CD4-positive, CD25-positive, alpha-beta regulatory T cell (primary cell): Measurements from ENCODE around the gene OR1I1. TPM values are rescaled to one million over a fixed set of nuclear protein-coding genes. Genes with fewer than 3 reads are reported as not detected.

Experiments
- ATAC-seq, 2 donors: fragments of 150-1000 bp; cut with Tn5 transposase; one replicate each; pipeline ENCODE4 v1.10.0; 2021; ENCODE audit warnings: low read depth in 2 of 2, moderate number of reproducible peaks in 2 of 2, moderate library complexity in 1 of 2
- DNase-seq, 3 donors: peaks; one replicate each; pipeline versions ENCODE4 v3.0.0 to v3.0.0-alpha.2; 2012 to 2022; ENCODE audit warnings: mixed read lengths in 1 of 3
- H3K27ac ChIP-seq: one replicate; pipeline ENCODE4 v1.7.0; 2013; ENCODE audit warnings: mild to moderate bottlenecking, low read length; ENCODE audit not compliant: insufficient read depth, poor library complexity, severe bottlenecking
- H3K27me3 ChIP-seq: one replicate; pipeline ENCODE4 v1.7.0; 2013; ENCODE audit warnings: low read length; ENCODE audit not compliant: control insufficient read depth, insufficient read depth
- H3K36me3 ChIP-seq: one replicate; pipeline ENCODE4 v1.7.0; 2013; ENCODE audit warnings: mild to moderate bottlenecking, low read length, moderate library complexity; ENCODE audit not compliant: control insufficient read depth, insufficient read depth
- H3K4me1 ChIP-seq: 2 replicates; pipeline ENCODE4 v1.7.0; 2013; ENCODE audit warnings: mild to moderate bottlenecking, low read length; ENCODE audit not compliant: insufficient read depth, control insufficient read depth, poor library complexity, severe bottlenecking
- H3K4me3 ChIP-seq: one replicate; pipeline ENCODE4 v1.7.0; 2013; ENCODE audit warnings: low read depth, mild to moderate bottlenecking, low read length, moderate library complexity
- H3K9me3 ChIP-seq, 2 experiments: 1 replicate in 1 of 2; 2 replicates in 1 of 2; pipeline ENCODE4 v1.7.0; 2013; ENCODE audit warnings: low read length in 2 of 2, mild to moderate bottlenecking in 1 of 2, moderate library complexity in 1 of 2; ENCODE audit not compliant: control insufficient read depth in 2 of 2
- H3K27ac Mint-ChIP-seq, 3 donors: one replicate each; pipeline ENCODE4 v1.8.0; 2020 to 2022; ENCODE audit warnings: mild to moderate bottlenecking in 3 of 3, mixed read lengths in 3 of 3, moderate library complexity in 2 of 3
- H3K27me3 Mint-ChIP-seq: one replicate; pipeline ENCODE4 v1.8.0; 2022; ENCODE audit warnings: mild to moderate bottlenecking, mixed read lengths
- H3K36me3 Mint-ChIP-seq: one replicate; pipeline ENCODE4 v1.8.0; 2020; ENCODE audit warnings: mixed read lengths
- H3K4me1 Mint-ChIP-seq, 4 donors: one replicate each; pipeline ENCODE4 v1.8.0; 2020 to 2022; ENCODE audit warnings: mixed read lengths in 4 of 4, mild to moderate bottlenecking in 1 of 4
- H3K4me3 Mint-ChIP-seq, 4 donors: one replicate each; pipeline ENCODE4 v1.8.0; 2020 to 2022; ENCODE audit warnings: mild to moderate bottlenecking in 4 of 4, mixed read lengths in 4 of 4, moderate library complexity in 3 of 4
- H3K9me3 Mint-ChIP-seq, 7 donors: one replicate each; pipeline ENCODE4 v1.8.0; 2020 to 2022; ENCODE audit warnings: mixed read lengths in 7 of 7, mild to moderate bottlenecking in 3 of 7, moderate library complexity in 2 of 7
- polyA plus RNA-seq, 4 donors: library from polyadenylated mRNA; unstranded; fragments of 300-500 nt; fragmentation: Illumina TruSeq; gene quantifications; one replicate each; pipeline ENCODE4 v1.2.3, GENCODE V29; 2021
- total RNA-seq: library from RNA; stranded (reverse); gene quantifications from one replicate; pipeline ENCODE4 v1.2.3, GENCODE V29; 2022

The OR1I1 gene
- total and polyA plus RNA-seq, 5 donors from 2014 or later = not detected

GRCh38 chr19:15123031-15123890, 41.2 kb downstream of the OR1I1 start:
- Mint-ChIP-seq H3K27ac (peak overlapping the region in 1 of 3 donors; percentile 98), H3K4me3 (peak overlapping the region in 3 of 4 donors; percentile 92 to 99 (median 99)), H3K9me3 (no peaks in the 10 kb centered on the region), H3K4me1 (peaks cover 0 to 28% (median 13%) of the 10 kb centered on the region in 4 donors), H3K27me3 (peaks cover 5% of the 10 kb centered on the region), H3K36me3 (peaks cover 29% of the 10 kb centered on the region)
- no peak overlapping the region for H3K4me3 ChIP-seq
- no peaks in the 10 kb centered on the region for H3K9me3 ChIP-seq
- ATAC-seq (no peak), DNase-seq (no peak)
- peaks cover 22% of the 10 kb centered on the region for H3K4me1 ChIP-seq
- H3K36me3 ChIP-seq = peaks cover 17% of the 10 kb centered on the region
- no peak overlapping the region for H3K27ac ChIP-seq
- H3K27me3 ChIP-seq = no peaks in the 10 kb centered on the region

GRCh38 chr19:15123900-15124299, 41.9 kb downstream of the OR1I1 start:
- H3K4me3 Mint-ChIP-seq = peak overlapping the region; percentile 92 to 99 (median 98)
- no peak for DNase-seq
- Histone ChIP-seq H3K36me3 (peaks cover 11% of the 10 kb centered on the region), H3K9me3 (no peaks in the 10 kb centered on the region), H3K27me3 (no peaks in the 10 kb centered on the region), H3K4me1 (peaks cover 22% of the 10 kb centered on the region), H3K4me3 (no peak overlapping the region), H3K27ac (peak overlapping the region; percentile 92)
- peaks cover 7% of the 10 kb centered on the region for H3K27me3 Mint-ChIP-seq
- H3K27ac Mint-ChIP-seq = peak overlapping the region; percentile 96 to 98 (median 98)
- no peak for ATAC-seq
- peaks cover 0 to 31% (median 14%) of the 10 kb centered on the region in 4 donors for H3K4me1 Mint-ChIP-seq
- peaks cover 0 to under 1% (median 0%) of the 10 kb centered on the region in 7 donors for H3K9me3 Mint-ChIP-seq
- H3K36me3 Mint-ChIP-seq = peaks cover 22% of the 10 kb centered on the region

GRCh38 chr19:15124572-15125231, 42.7 kb downstream of the OR1I1 start:
- ATAC-seq = no peak

GRCh38 chr19:15125232-15126067, 43.4 kb downstream of the OR1I1 start:
- peak; percentile 94 to 98 (median 96) for DNase-seq

More at GRCh38 chr19:15124572-15125231, 42.7 kb downstream of the OR1I1 start:
- Mint-ChIP-seq H3K9me3 (peaks cover 0 to 2% (median 0%) of the 10 kb centered on the region in 7 donors), H3K36me3 (peaks cover 17% of the 10 kb centered on the region), H3K27ac (peak overlapping the region; percentile 96 to 98 (median 98)), H3K4me3 (peak overlapping the region; percentile 92 to 99 (median 98)), H3K4me1 (peaks cover 0 to 38% (median 15%) of the 10 kb centered on the region in 4 donors), H3K27me3 (peaks cover 13% of the 10 kb centered on the region)
- Histone ChIP-seq H3K27me3 (no peaks in the 10 kb centered on the region), H3K4me3 (peak overlapping the region; percentile 80), H3K4me1 (peaks cover 22% of the 10 kb centered on the region), H3K36me3 (peaks cover 5% of the 10 kb centered on the region), H3K27ac (peak overlapping the region; percentile 92), H3K9me3 (no peaks in the 10 kb centered on the region)
- DNase-seq = peak in 2 of 3 donors; percentile 8 to 30

GRCh38 chr19:15126131-15126910, 44.3 kb downstream of the OR1I1 start:
- DNase-seq (no peak), ATAC-seq (no peak)
- Mint-ChIP-seq H3K27ac (peak overlapping the region in 1 of 3 donors; percentile 98), H3K9me3 (peaks cover 0 to 2% (median 0%) of the 10 kb centered on the region in 7 donors), H3K27me3 (peaks cover 19% of the 10 kb centered on the region), H3K4me3 (peak overlapping the region in 1 of 4 donors; percentile 92), H3K36me3 (peaks cover 3% of the 10 kb centered on the region), H3K4me1 (peaks cover 7 to 46% (median 17%) of the 10 kb centered on the region in 4 donors)
- H3K4me3 ChIP-seq = peak overlapping the region; percentile 44
- H3K4me1 ChIP-seq = peaks cover 22% of the 10 kb centered on the region
- H3K27ac ChIP-seq = peak overlapping the region; percentile 92
- peaks cover 2% of the 10 kb centered on the region for H3K36me3 ChIP-seq
- no peaks in the 10 kb centered on the region for H3K9me3 ChIP-seq
- no peaks in the 10 kb centered on the region for H3K27me3 ChIP-seq

More at GRCh38 chr19:15125232-15126067, 43.4 kb downstream of the OR1I1 start:
- peaks cover 12% of the 10 kb centered on the region for H3K36me3 Mint-ChIP-seq
- H3K4me3 Mint-ChIP-seq = peak overlapping the region; percentile 92 to 99 (median 98)
- peak overlapping the region; percentile 96 to 98 (median 98) for H3K27ac Mint-ChIP-seq
- H3K27me3 Mint-ChIP-seq = peaks cover 19% of the 10 kb centered on the region
- Histone ChIP-seq H3K27me3 (no peaks in the 10 kb centered on the region), H3K27ac (peak overlapping the region; percentile 92), H3K36me3 (peaks cover 2% of the 10 kb centered on the region), H3K9me3 (no peaks in the 10 kb centered on the region), H3K4me3 (peak overlapping the region; percentile 80), H3K4me1 (peaks cover 22% of the 10 kb centered on the region)
- ATAC-seq = peak; percentile 91 to 92
- H3K9me3 Mint-ChIP-seq = peaks cover 0 to 2% (median 0%) of the 10 kb centered on the region in 7 donors
- peaks cover 7 to 45% (median 19%) of the 10 kb centered on the region in 4 donors for H3K4me1 Mint-ChIP-seq

GRCh38 chr19:15128162-15128770, 46.3 kb downstream of the OR1I1 start:
- Mint-ChIP-seq H3K9me3 (peaks cover 0 to 2% (median 0%) of the 10 kb centered on the region in 7 donors), H3K27ac (no peak overlapping the region), H3K4me3 (peak overlapping the region in 1 of 4 donors; percentile 16), H3K27me3 (peaks cover 19% of the 10 kb centered on the region), H3K4me1 (peaks cover 7 to 47% (median 17%) of the 10 kb centered on the region in 4 donors), H3K36me3 (no peaks in the 10 kb centered on the region)
- ATAC-seq (no peak), DNase-seq (no peak)
- H3K27me3 ChIP-seq = no peaks in the 10 kb centered on the region
- H3K4me3 ChIP-seq = no peak overlapping the region
- no peaks in the 10 kb centered on the region for H3K9me3 ChIP-seq
- H3K36me3 ChIP-seq = no peaks in the 10 kb centered on the region
- peaks cover 22% of the 10 kb centered on the region for H3K4me1 ChIP-seq
- no peak overlapping the region for H3K27ac ChIP-seq
